ENCODE data around the gene RGS6. TPM values are rescaled to one million over a fixed set of nuclear protein-coding genes. Genes with fewer than 3 reads are reported as not detected.
A peak's percentile ranks its signal among the peaks of the same experiment; 100 is the strongest.

Gene RGS6
- total RNA-seq, 6 donors from 2014 or later = 0.83 to 12.9 (median 2.2) TPM; not detected in 1

GRCh38 chr14:72599579-72600470, 667.6 kb downstream of the RGS6 start:
- ATAC-seq (ENCODE audit: low FRiP score in 2 of 2) (no peak), DNase-seq (no peak)
- no peak overlapping the region for H3K4me3 ChIP-seq
- no peaks in the 10 kb centered on the region for H3K9me3 ChIP-seq
- TF ChIP-seq EP300 (IDR thresholded peaks at IDR 0.05) (no peak), CTCF (IDR thresholded peaks at IDR 0.05) (no peak), POLR2AphosphoS5 (IDR thresholded peaks at IDR 0.05) (no peak), POLR2A (IDR thresholded peaks at IDR 0.05) (no peak)
- no peak overlapping the region for H3K27ac ChIP-seq
- 78 to 84% methylated on average over 13 to 14 of the region's 16 CpGs for WGBS, 2 donors
- H3K27me3 ChIP-seq = no peaks in the 10 kb centered on the region
- no peaks in the 10 kb centered on the region for H3K4me1 ChIP-seq
- H3K36me3 ChIP-seq = no peaks in the 10 kb centered on the region

GRCh38 chr14:72600551-72601330, 668.5 kb downstream of the RGS6 start:
- H3K4me1 ChIP-seq = no peaks in the 10 kb centered on the region
- H3K4me3 ChIP-seq = no peak overlapping the region
- TF ChIP-seq CTCF (IDR thresholded peaks at IDR 0.05) (no peak), POLR2A (IDR thresholded peaks at IDR 0.05) (no peak), EP300 (IDR thresholded peaks at IDR 0.05) (no peak), POLR2AphosphoS5 (IDR thresholded peaks at IDR 0.05) (no peak)
- no peaks in the 10 kb centered on the region for H3K36me3 ChIP-seq
- no peaks in the 10 kb centered on the region for H3K27me3 ChIP-seq
- DNase-seq (peak in 1 of 2 donors; percentile 52), ATAC-seq (ENCODE audit: low FRiP score in 2 of 2) (peak in 1 of 2 donors; percentile 33)
- no peak overlapping the region for H3K27ac ChIP-seq
- WGBS, 2 donors = 59 to 72% methylated on average over 8 to 9 of the region's 9 CpGs
- no peaks in the 10 kb centered on the region for H3K9me3 ChIP-seq

GRCh38 chr14:72603639-72604038, 671.4 kb downstream of the RGS6 start:
- WGBS, 2 donors = 77 to 85% methylated on average over 4 of the region's 4 CpGs
- no peak for ATAC-seq (ENCODE audit: low FRiP score in 2 of 2)
- Histone ChIP-seq H3K9me3 (no peaks in the 10 kb centered on the region), H3K4me3 (no peak overlapping the region), H3K4me1 (no peaks in the 10 kb centered on the region), H3K27ac (no peak overlapping the region), H3K36me3 (no peaks in the 10 kb centered on the region), H3K27me3 (no peaks in the 10 kb centered on the region)
- TF ChIP-seq EP300 (IDR thresholded peaks at IDR 0.05) (no peak), CTCF (IDR thresholded peaks at IDR 0.05) (no peak), POLR2AphosphoS5 (IDR thresholded peaks at IDR 0.05) (no peak), POLR2A (IDR thresholded peaks at IDR 0.05) (no peak)
- DNase-seq = no peak

GRCh38 chr14:72604133-72604532, 671.9 kb downstream of the RGS6 start:
- no peak for DNase-seq
- TF ChIP-seq POLR2AphosphoS5 (IDR thresholded peaks at IDR 0.05) (no peak), POLR2A (IDR thresholded peaks at IDR 0.05) (no peak), CTCF (IDR thresholded peaks at IDR 0.05) (no peak), EP300 (IDR thresholded peaks at IDR 0.05) (no peak)
- Histone ChIP-seq H3K4me1 (no peaks in the 10 kb centered on the region), H3K9me3 (no peaks in the 10 kb centered on the region), H3K4me3 (no peak overlapping the region), H3K36me3 (no peaks in the 10 kb centered on the region), H3K27ac (no peak overlapping the region), H3K27me3 (no peaks in the 10 kb centered on the region)
- WGBS, 2 donors = 92 to 97% methylated on average over 1 to 3 of the region's 3 CpGs
- ATAC-seq (ENCODE audit: low FRiP score in 2 of 2) = no peak
